MM.1S (cell line): Measurements from ENCODE around the gene ARHGAP44.

Source experiments
- DNase-seq: peaks from one replicate; pipeline ENCODE4 v3.0.0-alpha.2; 2015
- H2AFZ ChIP-seq: fragments of 300-600 bp; sonication (generic); 2 replicates; pipeline ENCODE4 v1.6.0; 2016; ENCODE audit warnings: antibody characterized with exemption, low read length
- H3F3A ChIP-seq: fragments of 300-600 bp; sonication (generic); 2 replicates; pipeline ENCODE4 v1.6.1; 2016; ENCODE audit warnings: mild to moderate bottlenecking, antibody characterized with exemption, low read length, moderate library complexity, mixed read lengths; ENCODE audit not compliant: insufficient read depth
- H3K27ac ChIP-seq: fragments of 300-600 bp; sonication (generic); 2 replicates; pipeline ENCODE4 v1.5.1; 2016; ENCODE audit warnings: mild to moderate bottlenecking, low read length
- H3K27me3 ChIP-seq: fragments of 300-600 bp; sonication (generic); replicated peaks from 2 replicates; pipeline ENCODE4 v1.6.0; 2016; ENCODE audit warnings: low read length; ENCODE audit not compliant: insufficient read depth
- H3K36me3 ChIP-seq: fragments of 300-600 bp; sonication (generic); replicated peaks from 2 replicates; pipeline ENCODE4 v1.6.1; 2016; ENCODE audit warnings: mild to moderate bottlenecking, low read length, mixed read lengths; ENCODE audit not compliant: insufficient read depth
- H3K4me1 ChIP-seq: fragments of 300-600 bp; sonication (generic); 2 replicates; pipeline ENCODE4 v1.6.1; 2016; ENCODE audit warnings: low read length, mixed read lengths
- H3K4me2 ChIP-seq: fragments of 300-600 bp; sonication (generic); 2 replicates; pipeline ENCODE4 v1.6.0; 2016; ENCODE audit warnings: low read depth, low read length
- H3K4me3 ChIP-seq: fragments of 300-600 bp; sonication (generic); 2 replicates; pipeline ENCODE4 v1.5.1; 2016; ENCODE audit warnings: low read length, mixed read lengths
- H3K79me2 ChIP-seq: fragments of 300-600 bp; sonication (generic); 2 replicates; pipeline ENCODE4 v1.6.1; 2016; ENCODE audit warnings: mixed run types, low read length, mixed read lengths
- H3K9ac ChIP-seq: fragments of 300-600 bp; sonication (generic); 2 replicates; pipeline ENCODE4 v1.6.1; 2016; ENCODE audit warnings: low read length, mixed read lengths
- H3K9me2 ChIP-seq: fragments of 300-600 bp; sonication (generic); replicated peaks from 2 replicates; pipeline ENCODE4 v1.6.1; 2016; ENCODE audit warnings: mild to moderate bottlenecking, low read length, mixed read lengths; ENCODE audit not compliant: insufficient read depth
- H3K9me3 ChIP-seq: fragments of 300-600 bp; sonication (generic); replicated peaks from 2 replicates; pipeline ENCODE4 v1.6.1; 2016; ENCODE audit warnings: mild to moderate bottlenecking, low read length, mixed read lengths; ENCODE audit not compliant: insufficient read depth
- H4K20me1 ChIP-seq: fragments of 300-600 bp; sonication (generic); 2 replicates; pipeline ENCODE4 v1.6.1; 2016; ENCODE audit warnings: mild to moderate bottlenecking, low read length, moderate library complexity, mixed read lengths; ENCODE audit not compliant: insufficient read depth
- CTCF ChIP-seq: fragments of 300-600 bp; sonication (generic); IDR thresholded peaks from 2 replicates; pipeline ENCODE4 v1.5.1; 2016; ENCODE audit warnings: antibody characterized with exemption, low read length, mixed read lengths
- EZH2 ChIP-seq: fragments of 300-600 bp; sonication (generic); optimal IDR thresholded peaks from 2 replicates; pipeline ENCODE3; 2017; ENCODE audit warnings: low read depth, mild to moderate bottlenecking, antibody characterized with exemption, low read length, mixed read lengths
- EZH2phosphoT487 ChIP-seq: fragments of 300-600 bp; sonication (generic); IDR thresholded peaks from 2 replicates; pipeline ENCODE4 v1.6.1; 2018; ENCODE audit warnings: antibody characterized with exemption, low read length

Gene ARHGAP44

GRCh38 chr17:12924614-12925013 is 135.3 kb downstream of the ARHGAP44 start:
- H2AFZ ChIP-seq, result no peak overlapping the region
- H3K9me2 ChIP-seq, result no peaks in the 10 kb centered on the region
- H3K27me3 ChIP-seq, result no peaks in the 10 kb centered on the region
- no peaks in the 10 kb centered on the region for H3K4me1 ChIP-seq
- H3K36me3 ChIP-seq, result no peaks in the 10 kb centered on the region
- no peaks in the 10 kb centered on the region for H3K9me3 ChIP-seq
- no peak overlapping the region for H3K27ac ChIP-seq
- TF ChIP-seq CTCF (no peak), EZH2phosphoT487 (no peak), EZH2 (no peak)
- H3K4me3 ChIP-seq, result no peak overlapping the region
- no peak overlapping the region for H3K9ac ChIP-seq
- no peaks in the 10 kb centered on the region for H3F3A ChIP-seq
- H3K4me2 ChIP-seq, result no peak overlapping the region
- H4K20me1 ChIP-seq, result no peaks in the 10 kb centered on the region
- H3K79me2 ChIP-seq, result no peaks in the 10 kb centered on the region
- no peak for DNase-seq

DNA sequence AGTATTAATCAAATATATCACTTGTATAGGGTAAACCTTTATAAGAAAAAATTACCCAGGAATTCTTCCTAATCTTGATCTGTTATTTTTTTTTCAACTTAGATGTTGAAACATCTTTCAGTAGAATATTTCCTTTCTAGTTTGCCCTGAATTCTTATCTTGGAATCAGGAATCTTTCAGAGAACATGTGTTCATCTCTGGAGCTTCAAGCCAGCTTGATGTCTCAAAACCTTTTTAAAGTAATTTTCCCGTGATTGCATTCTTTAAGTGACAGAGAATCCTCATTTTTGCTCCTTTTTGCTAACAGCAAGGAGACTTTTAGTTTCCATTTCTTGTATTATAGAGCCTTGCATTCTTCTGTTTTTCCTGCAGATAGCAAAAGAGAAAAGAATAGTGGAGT is 137.7 kb downstream of the ARHGAP44 start:
- Histone ChIP-seq H3K4me2 (no peak overlapping the region), H3F3A (no peaks in the 10 kb centered on the region), H4K20me1 (no peaks in the 10 kb centered on the region), H3K79me2 (no peaks in the 10 kb centered on the region), H3K27ac (no peak overlapping the region), H3K4me1 (no peaks in the 10 kb centered on the region), H2AFZ (no peak overlapping the region), H3K9me3 (no peaks in the 10 kb centered on the region), H3K27me3 (no peaks in the 10 kb centered on the region), H3K9me2 (no peaks in the 10 kb centered on the region), H3K9ac (no peak overlapping the region), H3K36me3 (no peaks in the 10 kb centered on the region), H3K4me3 (no peak overlapping the region)
- no peak for DNase-seq
- TF ChIP-seq EZH2, result no peak
- no peak for TF ChIP-seq CTCF
- TF ChIP-seq EZH2phosphoT487, result no peak

- no peak overlapping the region for H3K27ac ChIP-seq
- no peak overlapping the region for H3K9ac ChIP-seq
- H3K4me3 ChIP-seq, result no peak overlapping the region
- H3K27me3 ChIP-seq, result no peaks in the 10 kb centered on the region
- no peaks in the 10 kb centered on the region for H3K4me1 ChIP-seq
- no peaks in the 10 kb centered on the region for H4K20me1 ChIP-seq
- no peaks in the 10 kb centered on the region for H3K36me3 ChIP-seq
- TF ChIP-seq CTCF, result no peak
- TF ChIP-seq EZH2, result no peak
- no peak for TF ChIP-seq EZH2phosphoT487
- H3K4me2 ChIP-seq, result no peak overlapping the region
- no peak overlapping the region for H2AFZ ChIP-seq
- H3K9me3 ChIP-seq, result no peaks in the 10 kb centered on the region
- no peak for DNase-seq
- H3K79me2 ChIP-seq, result no peaks in the 10 kb centered on the region
- H3K9me2 ChIP-seq, result no peaks in the 10 kb centered on the region
- H3F3A ChIP-seq, result no peaks in the 10 kb centered on the region
These were observed 138.5 kb downstream of the ARHGAP44 start for GRCh38 chr17:12927541-12928425.
